ENCODE results near the gene CACNA1C.

The CACNA1C gene

DNA sequence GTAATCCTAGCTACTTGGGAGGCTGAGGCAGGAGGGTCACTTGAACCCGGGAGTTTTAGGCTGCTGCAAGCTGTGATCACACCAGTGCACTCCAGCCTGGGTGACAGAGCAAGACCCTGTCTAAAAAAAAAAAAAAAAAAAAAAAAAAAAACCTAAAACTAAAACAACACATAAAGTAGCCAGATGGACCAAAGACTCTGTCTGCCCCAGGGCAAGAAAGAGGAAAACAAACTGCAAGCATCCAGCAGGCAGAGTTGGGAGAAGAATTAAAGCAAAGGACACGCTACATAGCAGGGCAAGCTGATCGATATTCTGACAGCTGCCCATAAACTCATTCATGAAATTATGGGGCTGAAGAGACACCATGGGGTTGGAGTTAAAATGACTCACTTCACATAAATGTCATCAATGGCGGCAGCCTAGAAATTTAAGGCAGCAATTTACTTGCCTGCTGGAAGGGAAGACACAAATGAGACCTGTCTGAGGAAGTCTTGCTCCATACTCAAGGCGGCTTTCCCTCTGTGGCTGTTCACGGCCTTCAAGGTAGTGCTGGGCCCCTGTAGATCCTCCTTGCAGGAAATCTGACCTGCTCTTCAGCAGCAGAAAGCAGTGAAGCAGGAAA, 482.9 kb downstream of the CACNA1C start:
- H3K27ac ChIP-seq = 0 out of 2 replicates have a peak overlapping the region, but pooled peaks have one; percentile 34
- TF ChIP-seq, protein P1, sequence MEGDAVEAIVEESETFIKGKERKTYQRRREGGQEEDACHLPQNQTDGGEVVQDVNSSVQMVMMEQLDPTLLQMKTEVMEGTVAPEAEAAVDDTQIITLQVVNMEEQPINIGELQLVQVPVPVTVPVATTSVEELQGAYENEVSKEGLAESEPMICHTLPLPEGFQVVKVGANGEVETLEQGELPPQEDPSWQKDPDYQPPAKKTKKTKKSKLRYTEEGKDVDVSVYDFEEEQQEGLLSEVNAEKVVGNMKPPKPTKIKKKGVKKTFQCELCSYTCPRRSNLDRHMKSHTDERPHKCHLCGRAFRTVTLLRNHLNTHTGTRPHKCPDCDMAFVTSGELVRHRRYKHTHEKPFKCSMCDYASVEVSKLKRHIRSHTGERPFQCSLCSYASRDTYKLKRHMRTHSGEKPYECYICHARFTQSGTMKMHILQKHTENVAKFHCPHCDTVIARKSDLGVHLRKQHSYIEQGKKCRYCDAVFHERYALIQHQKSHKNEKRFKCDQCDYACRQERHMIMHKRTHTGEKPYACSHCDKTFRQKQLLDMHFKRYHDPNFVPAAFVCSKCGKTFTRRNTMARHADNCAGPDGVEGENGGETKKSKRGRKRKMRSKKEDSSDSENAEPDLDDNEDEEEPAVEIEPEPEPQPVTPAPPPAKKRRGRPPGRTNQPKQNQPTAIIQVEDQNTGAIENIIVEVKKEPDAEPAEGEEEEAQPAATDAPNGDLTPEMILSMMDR (IDR thresholded peaks at IDR 0.05; ENCODE audit: low read depth, low read length) = no peak
- H3K4me3 ChIP-seq (ENCODE audit: low read depth, low read length) = no peak overlapping the region
- H3K36me3 ChIP-seq = no peaks in the 10 kb centered on the region
- DNase-seq = no peak
- no peaks in the 10 kb centered on the region for H3K27me3 ChIP-seq (ENCODE audit: insufficient read depth, low read depth, severe bottlenecking)
- H3K9me3 ChIP-seq (ENCODE audit: severe bottlenecking) = no peaks in the 10 kb centered on the region

DNA sequence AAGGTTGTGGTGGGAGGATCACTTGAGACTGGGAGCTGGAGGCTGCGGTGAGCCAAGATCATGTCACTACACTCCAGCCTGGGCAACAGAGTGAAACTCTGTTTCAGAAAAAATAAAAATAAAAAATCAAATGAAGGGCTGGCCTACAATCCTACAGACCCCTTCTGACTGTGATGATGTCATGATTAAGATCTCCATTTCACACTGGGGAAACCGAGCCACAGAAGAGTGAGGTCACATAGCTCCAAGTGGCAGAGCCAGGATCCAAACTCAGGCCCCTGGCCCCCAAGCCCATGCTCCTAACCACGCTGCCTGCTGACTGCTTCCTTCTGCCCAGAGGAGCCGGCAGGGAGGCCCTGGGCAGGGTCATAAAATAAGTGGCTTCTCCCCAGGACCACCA, 483.9 kb downstream of the CACNA1C start:
- TF ChIP-seq, protein P1 (IDR thresholded peaks at IDR 0.05; ENCODE audit: low read depth, low read length) = no peak
- H3K27ac ChIP-seq = no peak overlapping the region; the same call in 1 of the 2 replicates
- H3K27me3 ChIP-seq (ENCODE audit: insufficient read depth, low read depth, severe bottlenecking) = no peaks in the 10 kb centered on the region
- H3K4me3 ChIP-seq (ENCODE audit: low read depth, low read length) = no peak overlapping the region
- no peaks in the 10 kb centered on the region for H3K9me3 ChIP-seq (ENCODE audit: severe bottlenecking)
- no peak for DNase-seq
- no peaks in the 10 kb centered on the region; the same call in 1 of the 2 replicates for H3K36me3 ChIP-seq

DNA sequence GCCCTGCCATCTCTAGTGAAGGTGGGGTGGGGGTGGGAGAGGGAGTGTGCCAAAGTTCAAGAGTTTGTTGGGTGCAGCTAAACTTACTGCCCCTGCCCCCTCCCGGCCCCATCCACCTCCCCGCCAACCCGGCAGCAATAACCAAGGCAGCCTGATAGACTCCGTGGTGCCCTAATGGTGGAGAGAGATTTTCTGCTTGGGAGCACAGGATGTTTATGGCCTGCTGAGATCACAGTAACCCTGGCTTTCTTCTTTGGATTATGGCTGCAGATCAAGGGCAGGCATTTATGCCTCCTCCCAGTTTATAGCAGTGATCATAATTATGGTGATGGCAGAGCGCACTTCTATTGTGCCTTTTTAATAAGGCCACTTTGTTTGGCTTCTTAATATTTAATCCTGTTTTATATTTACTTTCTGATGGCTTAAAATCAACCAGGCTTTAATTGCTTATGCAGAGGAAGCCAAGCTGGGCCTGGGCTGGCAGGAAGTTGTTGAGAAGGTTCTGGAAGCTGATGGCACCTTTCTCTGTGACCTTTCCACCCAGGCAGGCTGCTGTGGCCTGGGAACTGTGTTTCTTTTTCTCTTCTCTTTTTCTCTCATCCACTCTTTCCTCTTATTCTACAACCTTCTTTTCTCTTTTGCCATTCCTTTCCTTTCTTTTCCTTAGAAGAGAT, 485.2 kb downstream of the CACNA1C start:
- Histone ChIP-seq H3K27me3 (ENCODE audit: insufficient read depth, low read depth, severe bottlenecking) (no peaks in the 10 kb centered on the region), H3K27ac (no peak overlapping the region; the same call in 1 of the 2 replicates), H3K9me3 (ENCODE audit: severe bottlenecking) (no peaks in the 10 kb centered on the region), H3K4me3 (ENCODE audit: low read depth, low read length) (no peak overlapping the region), H3K36me3 (no peaks in the 10 kb centered on the region; the same call in 1 of the 2 replicates)
- TF ChIP-seq, protein P1 (IDR thresholded peaks at IDR 0.05; ENCODE audit: low read depth, low read length) = no peak
- DNase-seq = peak; percentile 66

DNA sequence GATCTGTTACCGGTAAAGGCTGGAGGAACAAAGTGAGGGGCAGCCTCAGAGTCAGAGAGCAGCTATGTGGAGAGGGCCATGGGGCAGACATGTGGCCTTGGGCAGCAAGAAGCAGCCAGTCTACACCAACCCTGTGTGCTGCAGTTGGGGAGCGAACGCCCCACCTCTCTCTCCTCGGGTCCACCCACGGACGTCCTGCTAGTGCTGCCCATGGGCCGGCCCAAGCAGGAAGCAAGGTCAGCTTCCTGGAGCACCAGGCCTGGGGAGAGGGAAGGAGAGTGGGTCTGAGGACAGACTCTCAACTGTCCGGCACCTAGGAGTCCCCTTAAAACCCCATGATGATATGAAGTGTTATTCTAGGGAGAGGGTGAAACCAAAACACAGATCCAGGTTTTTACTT, 487.2 kb downstream of the CACNA1C start:
- H3K9me3 ChIP-seq (ENCODE audit: severe bottlenecking) = no peaks in the 10 kb centered on the region

DNA sequence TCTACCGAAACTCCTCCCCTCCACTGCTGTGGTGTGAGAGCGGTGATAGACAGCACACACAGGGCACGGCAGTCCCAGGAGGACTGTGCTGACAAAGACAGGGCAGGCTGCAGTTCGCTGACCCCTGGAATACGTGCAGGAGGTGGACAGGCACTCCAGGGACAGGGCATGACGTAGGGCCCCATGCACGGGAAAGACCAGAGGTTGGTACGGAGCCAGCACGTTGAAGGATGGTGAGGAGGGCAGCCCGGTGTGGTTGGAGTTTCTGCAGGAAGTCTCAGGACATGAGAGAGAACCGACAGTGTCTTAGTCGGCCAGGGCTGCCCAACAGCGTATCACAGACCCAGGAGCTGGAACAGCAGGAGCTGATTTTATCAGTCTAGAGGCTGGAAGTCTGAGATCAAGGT, 487.8 kb downstream of the CACNA1C start:
- no peaks in the 10 kb centered on the region; the same call in 1 of the 2 replicates for H3K36me3 ChIP-seq
- no peak for DNase-seq
- no peak overlapping the region for H3K4me3 ChIP-seq (ENCODE audit: low read depth, low read length)
- TF ChIP-seq, protein P1 (IDR thresholded peaks at IDR 0.05; ENCODE audit: low read depth, low read length) = no peak
- no peak overlapping the region for H3K27ac ChIP-seq
- H3K9me3 ChIP-seq (ENCODE audit: severe bottlenecking) = no peaks in the 10 kb centered on the region
- H3K27me3 ChIP-seq (ENCODE audit: insufficient read depth, low read depth, severe bottlenecking) = no peaks in the 10 kb centered on the region

More for the DNA sequence above, 487.2 kb downstream of the CACNA1C start:
- no peaks in the 10 kb centered on the region for H3K27me3 ChIP-seq (ENCODE audit: insufficient read depth, low read depth, severe bottlenecking)
- H3K27ac ChIP-seq = no peak overlapping the region
- H3K4me3 ChIP-seq (ENCODE audit: low read depth, low read length) = no peak overlapping the region
- H3K36me3 ChIP-seq = no peaks in the 10 kb centered on the region; the same call in 1 of the 2 replicates
- no peak for DNase-seq
- TF ChIP-seq, protein P1 (IDR thresholded peaks at IDR 0.05; ENCODE audit: low read depth, low read length) = no peak
